ENCODE measurements around the gene EXOC2. TPM values are rescaled to one million over a fixed set of nuclear protein-coding genes. Genes with fewer than 3 reads are reported as not detected.

EXOC2 gene
- total and polyA plus RNA-seq, 10 of the 15 experiments (the other 5 are each of a cell fraction or from before 2014, with no cell fraction given), result 8.7 to 32.8 (median 20.7) TPM

GRCh38 chr6:501891-502601, 190.9 kb downstream of the EXOC2 start:
- WGBS (ENCODE audit: insufficient coverage, insufficient replicate concordance, low lambda C conversion rate, missing lambda C conversion rate), result 1% methylated on average over 22 of the region's 22 CpGs
- no peaks in the 10 kb centered on the region for H3K36me3 ChIP-seq (ENCODE audit: control insufficient read depth in 2 of 2, insufficient read depth in 2 of 2, low read length in 1 of 2)
- no peaks in the 10 kb centered on the region for H3K79me2 ChIP-seq (ENCODE audit: control insufficient read depth, insufficient read depth, low read length)
- ChIA-PET SMC1A (ENCODE audit: uncharacterized antibody, unreplicated experiment) (interaction anchor here (0.5 to 1.9 kb wide), 21 partner anchors 9 to 280 kb away, joined by 3 to 18 read pairs (median 3); no protein-coding TSS in a partner anchor), RAD21 (ENCODE audit: unreplicated experiment) (interaction anchor here (0.6 to 1.6 kb wide), 11 partner anchors 13 to 313 kb away, joined by 3 to 6 read pairs (median 4); no protein-coding TSS in a partner anchor), CTCF (interaction anchor here (0.6 to 1.5 kb wide), 6 partner anchors 12 to 312 kb away, joined by 3 to 5 read pairs (median 3); no protein-coding TSS in a partner anchor), POLR2A (interaction anchor here (1.0 to 1.5 kb wide), 3 partner anchors 102 to 169 kb away, joined by 3 to 7 read pairs (median 4); no protein-coding TSS in a partner anchor)
- H2AFZ ChIP-seq (ENCODE audit: control insufficient read depth, low read depth, low read length), result peak overlapping the region; percentile 69
- in situ Hi-C loops (cut with MboI) (no loop called here), intact Hi-C loops (cut with micrococcal nuclease; ENCODE audit: unreplicated experiment) (no loop called here)
- FAIRE-seq, result peak; percentile 75
- peak overlapping the region; percentile 63 for H3K27ac ChIP-seq (ENCODE audit: control insufficient read depth, insufficient read depth)
- H4K20me1 ChIP-seq (ENCODE audit: control insufficient read depth, insufficient read depth), result no peaks in the 10 kb centered on the region
- H3K9ac ChIP-seq (ENCODE audit: control insufficient read depth, insufficient read depth, low read length), result peak overlapping the region; percentile 65
- peaks cover 40% of the 10 kb centered on the region for H3K4me1 ChIP-seq (ENCODE audit: control insufficient read depth, insufficient read depth, low read length)
- no peaks in the 10 kb centered on the region for H3K9me3 ChIP-seq (replicated peaks; ENCODE audit: control insufficient read depth, insufficient read depth, low read length)
- BruUV-seq (replicated peaks), result no TSS peak
- no peaks in the 10 kb centered on the region for H3K27me3 ChIP-seq (replicated peaks in 1 of 2; ENCODE audit: control insufficient read depth in 2 of 2, insufficient read depth in 2 of 2, low read length in 1 of 2)
- no peak for DNase-seq (ENCODE audit: low read depth, low spot score)
- peak overlapping the region; percentile 86 for H3K4me3 ChIP-seq
- peak overlapping the region; percentile 96 for H3K4me2 ChIP-seq (ENCODE audit: control insufficient read depth, insufficient read depth)
- peak; percentile 57 for ATAC-seq
- TF ChIP-seq ZNF622 (IDR thresholded peaks at IDR 0.05), result no peak
- TF ChIP-seq CUX1 (IDR thresholded peaks at IDR 0.05; ENCODE audit: insufficient replicate concordance, low read depth, low read length), result no peak
- peak; percentile 32; the same call in 1 of the 2 replicates for TF ChIP-seq CREM (IDR thresholded peaks at IDR 0.05; ENCODE audit: low read depth)
- TF ChIP-seq PRDM15 (CRISPR knock-in tag; IDR thresholded peaks at IDR 0.05), result no peak
- TF ChIP-seq ELK1 (IDR thresholded peaks at IDR 0.05; ENCODE audit: low read depth, low read length), result no peak
- no peak for TF ChIP-seq ZNF274 (IDR thresholded peaks at IDR 0.05; ENCODE audit: insufficient read depth, insufficient read length)
- TF ChIP-seq ATF2 (IDR thresholded peaks at IDR 0.05; ENCODE audit: low read length), result 0 out of 2 replicates have a peak, but pooled peaks have one; percentile 38
- TF ChIP-seq ETV6 (conservative IDR thresholded peaks at IDR 0.05 in 1 of 2, IDR thresholded peaks at IDR 0.05 in 1 of 2; ENCODE audit: borderline replicate concordance in 1 of 2, low read depth in 1 of 2), result peak in 1 of 2 experiments; percentile 41; a peak in 1 of 4 replicates
- no peak for TF ChIP-seq GABPA (IDR thresholded peaks at IDR 0.05; ENCODE audit: low read depth)
- no peak for TF ChIP-seq CBFB (IDR thresholded peaks at IDR 0.05; ENCODE audit: low read depth)
